SJSA1 (cell line): ENCODE measurements around the gene PLCL2. TPM values are rescaled to one million over a fixed set of nuclear protein-coding genes. Genes with fewer than 3 reads are reported as not detected.
"Not testable (repeated sequence)": the region's sequence is repeated elsewhere in the genome, so short reads cannot be mapped to it uniquely, and the experiment has no call there.

Experiments
- DNase-seq, 2 experiments: peaks; one replicate each; pipeline ENCODE4 v3.0.0-alpha.2; 2015 to 2020; ENCODE audit warnings: low spot score in 2 of 2, low read depth in 1 of 2
- H3K27ac ChIP-seq: fragments of 250-450 bp; sonication (Bioruptor Pico); 2 replicates; pipeline ENCODE4 v1.5.1; 2020; ENCODE audit warnings: mild to moderate bottlenecking, moderate library complexity
- H3K27me3 ChIP-seq: fragments of 250-450 bp; sonication (Bioruptor Pico); replicated peaks from 2 replicates; pipeline ENCODE4 v1.5.1; 2020; ENCODE audit warnings: mild to moderate bottlenecking, moderate library complexity
- H3K36me3 ChIP-seq: fragments of 250-450 bp; sonication (Bioruptor Pico); 2 replicates; pipeline ENCODE4 v1.5.1; 2020; ENCODE audit warnings: mild to moderate bottlenecking
- H3K4me1 ChIP-seq: fragments of 250-450 bp; sonication (Bioruptor Pico); replicated peaks from 2 replicates; pipeline ENCODE4 v1.6.1; 2021; ENCODE audit warnings: mild to moderate bottlenecking
- H3K4me3 ChIP-seq: fragments of 250-450 bp; sonication (Bioruptor Pico); 2 replicates; pipeline ENCODE4 v1.5.1; 2020; ENCODE audit warnings: mild to moderate bottlenecking
- H3K9me3 ChIP-seq: fragments of 250-450 bp; sonication (Bioruptor Pico); replicated peaks from 2 replicates; pipeline ENCODE4 v1.5.1; 2020; ENCODE audit warnings: mild to moderate bottlenecking
- total RNA-seq: library from RNA; depleted of rRNA; stranded (reverse); fragments of >200 nt; shearing (Covaris generic); gene quantifications from 2 replicates; pipeline ENCODE4 v1.2.3, GENCODE V29; 2014

Gene PLCL2
- total RNA-seq, 1 experiment from 2014 or later, result 9.3 TPM

- no peaks in the 10 kb centered on the region for H3K9me3 ChIP-seq
- no peak overlapping the region for H3K4me3 ChIP-seq
- no peak for DNase-seq
- no peaks in the 10 kb centered on the region for H3K36me3 ChIP-seq
- H3K4me1 ChIP-seq, result no peaks in the 10 kb centered on the region; the same call in 1 of the 2 replicates
- H3K27me3 ChIP-seq, result no peaks in the 10 kb centered on the region
- H3K27ac ChIP-seq, result no peak overlapping the region
These were observed 65.5 kb downstream of the PLCL2 start for GRCh38 chr3:16950282-16950681.

- Histone ChIP-seq H3K27me3 (no peaks in the 10 kb centered on the region), H3K4me3 (no peak overlapping the region), H3K36me3 (no peaks in the 10 kb centered on the region), H3K9me3 (no peaks in the 10 kb centered on the region), H3K4me1 (no peaks in the 10 kb centered on the region), H3K27ac (no peak overlapping the region)
- DNase-seq, result no peak
These were observed 66.1 kb downstream of the PLCL2 start for GRCh38 chr3:16950845-16951244.

GRCh38 chr3:16957852-16958251, 73.1 kb downstream of the PLCL2 start:
- not testable (repeated sequence) for H3K36me3 ChIP-seq, H3K4me1 ChIP-seq

GRCh38 chr3:16960125-16960524, 75.4 kb downstream of the PLCL2 start:
- DNase-seq, result no peak
- H3K36me3 ChIP-seq, result no peaks in the 10 kb centered on the region
- no peaks in the 10 kb centered on the region for H3K9me3 ChIP-seq
- H3K4me1 ChIP-seq, result no peaks in the 10 kb centered on the region
- H3K27me3 ChIP-seq, result no peaks in the 10 kb centered on the region
- H3K27ac ChIP-seq, result no peak overlapping the region
- no peak overlapping the region for H3K4me3 ChIP-seq

More at GRCh38 chr3:16957852-16958251, 73.1 kb downstream of the PLCL2 start:
- H3K27me3 ChIP-seq, H3K4me3 ChIP-seq, DNase-seq, H3K27ac ChIP-seq, H3K9me3 ChIP-seq: not testable (repeated sequence)

- Histone ChIP-seq H3K27me3 (no peaks in the 10 kb centered on the region), H3K9me3 (no peaks in the 10 kb centered on the region), H3K4me1 (no peaks in the 10 kb centered on the region), H3K4me3 (no peak overlapping the region), H3K36me3 (no peaks in the 10 kb centered on the region), H3K27ac (no peak overlapping the region)
- DNase-seq, result no peak
These were observed 77.0 kb downstream of the PLCL2 start for GRCh38 chr3:16961621-16962205.

GRCh38 chr3:16975083-16975482, 90.3 kb downstream of the PLCL2 start:
- H3K4me1 ChIP-seq, result no peaks in the 10 kb centered on the region
- H3K9me3 ChIP-seq, result no peaks in the 10 kb centered on the region
- no peaks in the 10 kb centered on the region for H3K27me3 ChIP-seq
- H3K36me3 ChIP-seq, result no peaks in the 10 kb centered on the region
- no peak overlapping the region for H3K27ac ChIP-seq
- H3K4me3 ChIP-seq, result no peak overlapping the region
- DNase-seq, result no peak

GRCh38 chr3:16978234-16978920, 93.6 kb downstream of the PLCL2 start:
- no peaks in the 10 kb centered on the region for H3K27me3 ChIP-seq
- H3K27ac ChIP-seq, result no peak overlapping the region
- no peaks in the 10 kb centered on the region for H3K36me3 ChIP-seq
- H3K4me3 ChIP-seq, result no peak overlapping the region
- no peaks in the 10 kb centered on the region for H3K9me3 ChIP-seq
- no peaks in the 10 kb centered on the region for H3K4me1 ChIP-seq
- no peak for DNase-seq

GRCh38 chr3:16978921-16979271, 94.1 kb downstream of the PLCL2 start:
- H3K4me1 ChIP-seq, result no peaks in the 10 kb centered on the region
- no peaks in the 10 kb centered on the region for H3K27me3 ChIP-seq
- no peak for DNase-seq
- no peak overlapping the region for H3K4me3 ChIP-seq
- H3K36me3 ChIP-seq, result no peaks in the 10 kb centered on the region
- H3K9me3 ChIP-seq, result no peaks in the 10 kb centered on the region
- no peak overlapping the region for H3K27ac ChIP-seq

- not testable (repeated sequence) for DNase-seq, H3K36me3 ChIP-seq, H3K27ac ChIP-seq, H3K4me1 ChIP-seq, H3K27me3 ChIP-seq, H3K9me3 ChIP-seq, H3K4me3 ChIP-seq
These were observed 95.2 kb downstream of the PLCL2 start for GRCh38 chr3:16979769-16980515.

GRCh38 chr3:16980526-16980925, 95.8 kb downstream of the PLCL2 start:
- DNase-seq, H3K4me1 ChIP-seq, H3K36me3 ChIP-seq, H3K27ac ChIP-seq, H3K27me3 ChIP-seq, H3K9me3 ChIP-seq, H3K4me3 ChIP-seq: not testable (repeated sequence)

- no peaks in the 10 kb centered on the region for H3K27me3 ChIP-seq
- DNase-seq, result no peak
- no peaks in the 10 kb centered on the region for H3K4me1 ChIP-seq
- no peak overlapping the region for H3K27ac ChIP-seq
- no peaks in the 10 kb centered on the region for H3K36me3 ChIP-seq
- H3K9me3 ChIP-seq, result no peaks in the 10 kb centered on the region
- no peak overlapping the region for H3K4me3 ChIP-seq
These were observed 97.7 kb downstream of the PLCL2 start for GRCh38 chr3:16982460-16982859.

GRCh38 chr3:16985608-16986007, 100.9 kb downstream of the PLCL2 start:
- Histone ChIP-seq H3K36me3 (no peaks in the 10 kb centered on the region), H3K4me3 (no peak overlapping the region), H3K4me1 (no peaks in the 10 kb centered on the region), H3K9me3 (no peaks in the 10 kb centered on the region), H3K27me3 (no peaks in the 10 kb centered on the region), H3K27ac (no peak overlapping the region)
- no peak for DNase-seq

GRCh38 chr3:16987141-16987540, 102.4 kb downstream of the PLCL2 start:
- DNase-seq, result no peak

GRCh38 chr3:16990163-16990562, 105.4 kb downstream of the PLCL2 start:
- Histone ChIP-seq H3K4me1 (no peaks in the 10 kb centered on the region), H3K9me3 (no peaks in the 10 kb centered on the region), H3K27me3 (no peaks in the 10 kb centered on the region), H3K36me3 (no peaks in the 10 kb centered on the region), H3K27ac (no peak overlapping the region), H3K4me3 (no peak overlapping the region)
- no peak for DNase-seq

More at GRCh38 chr3:16987141-16987540, 102.4 kb downstream of the PLCL2 start:
- no peaks in the 10 kb centered on the region for H3K27me3 ChIP-seq
- no peak overlapping the region for H3K27ac ChIP-seq
- H3K9me3 ChIP-seq, result no peaks in the 10 kb centered on the region
- no peak overlapping the region for H3K4me3 ChIP-seq
- H3K36me3 ChIP-seq, result no peaks in the 10 kb centered on the region
- no peaks in the 10 kb centered on the region for H3K4me1 ChIP-seq
